GM12878 (cell line): ENCODE data around the gene ASB15. TPM values are rescaled to one million over a fixed set of nuclear protein-coding genes. Genes with fewer than 3 reads are reported as not detected.

Experiments
- ATAC-seq: fragments of 200-7000 bp; cut with Tn5 transposase; 3 replicates; pipeline ENCODE4 v1.9.1; 2020; ENCODE audit warnings: mild to moderate bottlenecking, moderate library complexity
- BruUV-seq: library from RNA; stranded (reverse); fragments of 400-500 nt; replicated peaks from 2 replicates; lab custom pipeline; 2021; lab: Mats Ljungman, UMichigan
- CTCF ChIA-PET: fragments of 300-600 bp; sonication (Branson Sonifier 250); formaldehyde crosslinking; extraction: SDS; loops from one replicate; lab custom pipeline; 2021; ENCODE audit warnings: inconsistent platforms; lab: Yijun Ruan, JAX
- POLR2A ChIA-PET: fragments of 350-600 bp; formaldehyde crosslinking; extraction: SDS; loops from one replicate; lab custom pipeline; 2021; ENCODE audit warnings: inconsistent platforms; lab: Charles Lee
- RAD21 ChIA-PET: fragments of 300-600 bp; sonication (Branson Sonifier 250); formaldehyde crosslinking; loops from one replicate; lab custom pipeline; 2023; ENCODE audit warnings: antibody characterized with exemption; ENCODE audit not compliant: unreplicated experiment; lab: Charles Lee
- SMC1A ChIA-PET: fragments of 300-600 bp; sonication (Branson Sonifier 250); formaldehyde crosslinking; loops from one replicate; lab custom pipeline; 2023; ENCODE audit not compliant: unreplicated experiment, uncharacterized antibody; lab: Charles Lee
- DNase-seq: peaks from one replicate; pipeline ENCODE4 v3.0.0-alpha.2; 2011; ENCODE audit warnings: low read depth, low spot score
- FAIRE-seq: peaks from 3 replicates; lab custom pipeline; 2011; peaks lifted over from hg19 to GRCh38; lab: Jason Lieb, UNC
- H2AFZ ChIP-seq: 2 replicates; pipeline ENCODE4 v1.6.0; 2011; ENCODE audit warnings: low read depth, low read length, control low read depth; ENCODE audit not compliant: control insufficient read depth
- H3K27ac ChIP-seq: 2 replicates; pipeline ENCODE4 v1.5.1; 2011; ENCODE audit warnings: control low read depth; ENCODE audit not compliant: control insufficient read depth, insufficient read depth
- H3K27me3 ChIP-seq, 2 experiments: replicated peaks in 1 of 2; 2 replicates each; pipeline versions ENCODE4 v1.6.0 to v1.6.1; 2011; ENCODE audit warnings: low read length in 1 of 2; ENCODE audit not compliant: control insufficient read depth in 2 of 2, insufficient read depth in 2 of 2
- H3K36me3 ChIP-seq, 2 experiments: 2 replicates each; pipeline ENCODE4 v1.5.1; 2011; ENCODE audit warnings: low read length in 1 of 2; ENCODE audit not compliant: control insufficient read depth in 2 of 2, insufficient read depth in 2 of 2
- H3K4me1 ChIP-seq: 2 replicates; pipeline ENCODE4 v1.6.1; 2011; ENCODE audit warnings: mild to moderate bottlenecking, low read length, moderate library complexity, mixed read lengths; ENCODE audit not compliant: control insufficient read depth, insufficient read depth
- H3K4me2 ChIP-seq: 2 replicates; pipeline ENCODE4 v1.6.0; 2011; ENCODE audit warnings: control low read depth; ENCODE audit not compliant: control insufficient read depth, insufficient read depth
- H3K4me3 ChIP-seq: fragments of 200-600 bp; sonication (generic); 2 replicates; pipeline ENCODE4 v1.5.1; 2016
- H3K79me2 ChIP-seq: 2 replicates; pipeline ENCODE4 v1.6.0; 2011; ENCODE audit warnings: low read length; ENCODE audit not compliant: control insufficient read depth, insufficient read depth
- H3K9ac ChIP-seq: 2 replicates; pipeline ENCODE4 v1.8.0; 2011; ENCODE audit warnings: low read length, control low read depth, mixed read lengths; ENCODE audit not compliant: control insufficient read depth, insufficient read depth
- H3K9me3 ChIP-seq: replicated peaks from 3 replicates; pipeline ENCODE4 v1.5.1; 2011; ENCODE audit warnings: mild to moderate bottlenecking, low read length; ENCODE audit not compliant: control insufficient read depth, insufficient read depth
- H4K20me1 ChIP-seq: 2 replicates; pipeline ENCODE4 v1.6.0; 2011; ENCODE audit not compliant: control insufficient read depth, insufficient read depth
- CREM ChIP-seq: IDR thresholded peaks from 2 replicates; pipeline ENCODE4 v1.6.1; 2014; ENCODE audit warnings: antibody characterized with exemption, low read depth
- IKZF1 ChIP-seq: fragments of 450-650 bp; conservative IDR thresholded peaks from 2 replicates; pipeline ENCODE4 v1.6.1; 2017; ENCODE audit warnings: antibody characterized with exemption, mild to moderate bottlenecking
- NFXL1 ChIP-seq: fragments of 450-650 bp; IDR thresholded peaks from 2 replicates; pipeline ENCODE4 v1.6.1; 2017; ENCODE audit warnings: antibody characterized with exemption, mild to moderate bottlenecking, borderline replicate concordance
- NFYA ChIP-seq: IDR thresholded peaks from 2 replicates; pipeline ENCODE4 v1.6.1; 2011; ENCODE audit warnings: low read depth, mild to moderate bottlenecking, low read length, improper control_type of control experiment, borderline replicate concordance
- PKNOX1 ChIP-seq: fragments of 450-650 bp; IDR thresholded peaks from 2 replicates; pipeline ENCODE4 v1.6.1; 2016; ENCODE audit warnings: mild to moderate bottlenecking
- SIN3A ChIP-seq: IDR thresholded peaks from 2 replicates; pipeline ENCODE4 v1.6.1; 2012; ENCODE audit warnings: low read depth, low read length, improper control_type of control experiment
- STAT1 ChIP-seq: fragments of 450-650 bp; conservative IDR thresholded peaks from 2 replicates; pipeline ENCODE4 v1.6.1; 2014; ENCODE audit warnings: antibody characterized with exemption, mild to moderate bottlenecking
- TCF12 ChIP-seq: IDR thresholded peaks from 2 replicates; pipeline ENCODE4 v1.6.1; 2011; ENCODE audit warnings: low read depth, mild to moderate bottlenecking, low read length
- TCF3 ChIP-seq: IDR thresholded peaks from 2 replicates; pipeline ENCODE4 v1.6.1; 2012; ENCODE audit warnings: low read depth, mild to moderate bottlenecking, low read length, borderline replicate concordance; ENCODE audit not compliant: insufficient read depth
- WRNIP1 ChIP-seq: IDR thresholded peaks from 2 replicates; pipeline ENCODE4 v1.6.1; 2011; ENCODE audit warnings: low read depth, low read length, improper control_type of control experiment, borderline replicate concordance
- WGBS: methylation state at CpG from one replicate; pipeline ENCODE4 v1.1.6; 2016; ENCODE audit warnings: low lambda C conversion rate; ENCODE audit not compliant: insufficient replicate concordance, insufficient coverage; ENCODE audit errors: missing lambda C conversion rate; 5-methylcytosine and 5-hydroxymethylcytosine counted together
- in situ Hi-C: fragments of 300-500 bp; cut with MboI; formaldehyde crosslinking; loops from 9 replicates; pipeline ENCODE4 v1.14.3; 2018; ENCODE audit warnings: mixed read lengths
- intact Hi-C: fragments of 100-400 bp; cut with micrococcal nuclease; formaldehyde crosslinking; loops from one replicate; pipeline ENCODE4 v1.14.2; 2022; ENCODE audit not compliant: unreplicated experiment
- polyA plus RNA-seq, 11 experiments: library from polyadenylated mRNA; depleted of rRNA in 4 of 11; unstranded in 6 of 11; stranded (reverse) in 5 of 11; fragments of >200 nt; fragmentation: Nextera tagmentation in 4 of 11; fragmentation: Illumina TruSeq in 1 of 11; extraction: Ambion mirVana in 4 of 11; extraction: Trizol in 1 of 11; gene quantifications; 1 replicate in 1 of 11; 2 replicates in 10 of 11; pipeline versions ENCODE4 v1.2.1 to v1.2.3, GENCODE V29; 2011 to 2016; ENCODE audit warnings: inconsistent platforms in 2 of 11, missing spikeins in 2 of 11, low read depth in 1 of 11
- total RNA-seq, 4 experiments: library from RNA; depleted of rRNA in 3 of 4; stranded (reverse); fragments of >200 nt in 3 of 4; fragmentation: Illumina TruSeq in 1 of 4; extraction: Trizol in 1 of 4; gene quantifications; 2 replicates each; pipeline versions ENCODE4 v1.2.1 to v1.2.3, GENCODE V29; 2013 to 2021

ASB15 gene
- total and polyA plus RNA-seq, 10 of the 15 experiments (the other 5 are each of a cell fraction or from before 2014, with no cell fraction given): not detected

DNA sequence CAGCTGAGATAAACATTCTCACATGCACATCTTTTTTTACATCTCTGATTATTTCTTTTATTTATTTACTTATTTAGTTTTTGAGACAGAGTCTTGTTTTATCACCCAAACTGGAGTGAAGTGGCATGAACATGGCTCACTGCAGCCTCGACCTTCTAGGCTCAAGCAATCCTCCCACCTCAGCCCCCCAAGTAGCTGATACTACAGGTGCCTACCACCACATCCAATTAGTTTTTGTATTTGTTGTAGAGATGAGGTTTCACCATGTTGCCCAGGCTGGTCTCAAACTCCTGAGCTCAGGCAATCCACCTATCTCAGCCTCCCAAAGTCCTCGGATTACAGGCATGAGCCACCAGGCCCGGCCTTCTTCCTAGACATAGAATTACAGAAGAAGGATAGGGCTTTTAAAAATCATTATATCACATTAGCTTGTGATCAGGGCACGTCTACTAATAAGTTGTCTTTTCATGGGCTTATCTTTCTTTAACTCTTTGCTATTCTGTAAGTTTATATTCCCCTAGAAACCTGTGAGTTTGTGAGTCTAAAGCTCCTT is 5.9 kb downstream of the ASB15 start:
- SMC1A ChIA-PET: interaction anchor here (0.5 kb wide), 1 partner anchor 696 kb away, joined by 3 read pairs; no protein-coding TSS in a partner anchor
- in situ Hi-C loops: no loop called here
- ATAC-seq (no peak), FAIRE-seq (no peak), DNase-seq (no peak)
- Histone ChIP-seq H3K9me3 (no peaks in the 10 kb centered on the region), H3K4me3 (no peak overlapping the region), H3K9ac (no peak overlapping the region), H2AFZ (no peak overlapping the region), H3K27me3 (no peaks in the 10 kb centered on the region; a peak in 1 of 4 replicates), H3K36me3 (no peaks in the 10 kb centered on the region), H4K20me1 (no peaks in the 10 kb centered on the region), H3K4me2 (no peak overlapping the region), H3K79me2 (no peaks in the 10 kb centered on the region), H3K4me1 (no peaks in the 10 kb centered on the region), H3K27ac (no peak overlapping the region)
- BruUV-seq: no TSS peak
- CTCF ChIA-PET: interaction anchor here (1.0 kb wide), 1 partner anchor 17 kb away, joined by 7 read pairs; no protein-coding TSS in a partner anchor
- 4% methylated on average over 4 of the region's 4 CpGs for WGBS
- intact Hi-C loops: no loop called here
- POLR2A ChIA-PET: no interaction called here
- no peak for TF ChIP-seq WRNIP1
- no peak for TF ChIP-seq NFYA
- no peak for TF ChIP-seq PKNOX1
- TF ChIP-seq TCF12: no peak
- no peak for TF ChIP-seq SIN3A
- TF ChIP-seq NFXL1: no peak
- TF ChIP-seq TCF3: no peak
- no peak for TF ChIP-seq STAT1
- no peak for TF ChIP-seq CREM
- TF ChIP-seq IKZF1: no peak
- RAD21 ChIA-PET: no interaction called here
